ENCODE measurements around the gene ASCL2. TPM values are rescaled to one million over a fixed set of nuclear protein-coding genes. Genes with fewer than 3 reads are reported as not detected.
A peak's percentile ranks its signal among the peaks of the same experiment; 100 is the strongest.

Gene ASCL2
- total and polyA plus RNA-seq, 12 donors: 0.15 to 2.7 (median 0.25) TPM; not detected in 4

DNA sequence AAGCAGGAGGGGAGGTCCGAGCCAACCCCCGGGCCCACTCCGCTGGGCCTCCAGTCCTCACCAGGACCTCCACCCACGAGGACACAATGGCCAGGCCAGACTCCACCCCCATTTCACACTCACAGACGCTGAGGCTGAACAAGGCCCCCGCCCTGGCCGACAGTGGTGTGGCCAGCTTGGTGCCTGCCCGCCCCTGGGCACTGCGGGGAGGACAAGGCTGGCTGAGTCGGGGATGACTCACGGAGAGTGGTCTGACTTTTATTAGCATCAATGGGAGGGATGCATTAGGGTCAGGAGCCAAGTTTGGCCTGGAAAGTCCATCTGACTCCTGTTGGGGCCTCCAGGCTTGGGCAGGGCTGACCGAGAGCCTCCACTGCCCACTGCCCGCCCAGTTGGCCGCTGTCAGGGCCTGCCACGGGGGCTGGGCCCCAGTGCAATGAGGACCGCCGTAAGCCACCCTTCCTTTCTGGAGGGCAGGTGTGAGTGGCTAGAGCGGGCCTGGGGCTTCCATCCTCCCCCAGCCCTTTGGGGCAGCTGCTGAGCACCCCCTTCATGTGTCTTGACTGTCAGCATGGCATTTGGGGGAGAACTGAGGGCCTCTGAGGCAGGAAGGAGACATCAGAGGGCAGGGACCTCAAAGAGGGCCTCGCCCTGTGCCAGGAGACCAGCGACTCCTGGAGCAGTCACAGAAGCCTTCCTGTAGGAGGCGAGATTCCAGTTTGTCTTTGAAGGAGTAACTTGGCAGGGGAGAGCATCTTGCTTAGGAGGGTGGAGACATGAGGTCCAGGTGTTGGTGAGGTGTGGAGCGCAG, 42.0 kb upstream of the ASCL2 start:
- H3K4me3 ChIP-seq: no peak overlapping the region
- H3K4me1 ChIP-seq: peaks cover 13 to 48% (median 31%) of the 10 kb centered on the region in 9 donors
- no peaks in the 10 kb centered on the region for H3K27me3 ChIP-seq
- peaks cover 0 to 4% (median 0%) of the 10 kb centered on the region in 11 donors for H3K9me3 ChIP-seq
- DNase-seq (peak in 1 of 2 donors; percentile 35), ATAC-seq (peak in 3 of 8 donors; percentile 1 to 4 (median 3))
- WGBS, 2 donors: 75 to 81% methylated on average over 22 of the region's 22 CpGs
- TF ChIP-seq CTCF (IDR thresholded peaks at IDR 0.05): no peak
- no peaks in the 10 kb centered on the region for H3K36me3 ChIP-seq
- intact Hi-C loops (cut with DNase I): loop anchor here in 3 of 10 donors (5.0 kb wide), 3 partner anchors 65 to 90 kb away; partner anchors contain the start of genes CD81 (in 1 of the 3) and TSSC4 (in 1 of the 3)
- H3K27ac ChIP-seq: peak overlapping the region in 8 of 10 donors; percentile 34 to 92 (median 86)

GRCh38 chr11:2311353-2312133, 41.2 kb upstream of the ASCL2 start:
- H3K4me1 ChIP-seq: peaks cover 18 to 57% (median 37%) of the 10 kb centered on the region in 9 donors
- no peak overlapping the region for H3K4me3 ChIP-seq
- peak overlapping the region in 9 of 10 donors; percentile 13 to 92 (median 56) for H3K27ac ChIP-seq
- ATAC-seq: no peak
- TF ChIP-seq CTCF (IDR thresholded peaks at IDR 0.05): no peak
- no peak for DNase-seq
- H3K36me3 ChIP-seq: no peaks in the 10 kb centered on the region
- no peaks in the 10 kb centered on the region for H3K27me3 ChIP-seq
- WGBS, 2 donors: 79 to 85% methylated on average over 21 of the region's 21 CpGs
- intact Hi-C loops (cut with DNase I): loop anchor here in 3 of 10 donors (5.0 kb wide), 3 partner anchors 66 to 91 kb away; partner anchors contain the start of genes CD81 (in 1 of the 3) and TSSC4 (in 1 of the 3)
- no peaks in the 10 kb centered on the region for H3K9me3 ChIP-seq

DNA sequence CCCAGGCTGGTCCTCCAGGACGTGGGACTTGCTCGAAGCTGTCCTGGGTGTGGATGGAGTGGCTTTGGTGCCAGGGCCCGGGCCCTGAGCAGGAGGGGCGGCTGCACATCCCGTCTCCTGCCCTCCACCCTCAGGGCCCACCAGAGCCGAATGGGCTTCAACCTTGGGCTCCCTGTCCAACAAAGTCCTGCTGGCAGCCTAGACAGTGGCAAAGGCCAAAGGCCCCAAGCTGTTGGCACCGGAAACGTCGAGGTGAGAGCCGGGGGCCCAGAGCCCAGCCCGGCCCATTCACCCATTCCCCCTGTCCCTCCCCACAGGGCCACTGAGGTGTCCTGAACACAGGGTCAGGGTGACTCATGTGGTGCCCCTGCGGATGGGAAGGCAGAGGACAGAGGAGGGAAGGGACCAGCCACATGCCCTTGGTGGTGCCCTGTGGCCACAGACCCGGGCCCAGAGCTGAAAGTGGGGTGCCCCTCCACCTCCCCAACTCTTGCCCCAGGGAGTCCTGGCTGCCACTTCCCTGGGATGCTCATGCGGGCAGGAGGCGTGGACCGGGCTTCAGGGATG, 40.5 kb upstream of the ASCL2 start:
- Histone ChIP-seq H3K27ac (peak overlapping the region in 1 of 10 donors; percentile 83), H3K4me3 (no peak overlapping the region), H3K36me3 (no peaks in the 10 kb centered on the region), H3K4me1 (peaks cover 23 to 62% (median 43%) of the 10 kb centered on the region in 9 donors), H3K9me3 (no peaks in the 10 kb centered on the region), H3K27me3 (no peaks in the 10 kb centered on the region)
- no peak for ATAC-seq
- intact Hi-C loops (cut with DNase I): loop anchor here in 3 of 10 donors (5.0 kb wide), 3 partner anchors 66 to 91 kb away; partner anchors contain the start of genes CD81 (in 1 of the 3) and TSSC4 (in 1 of the 3)
- no peak for TF ChIP-seq CTCF (IDR thresholded peaks at IDR 0.05)
- WGBS, 2 donors: 81 to 91% methylated on average over 16 of the region's 16 CpGs
- DNase-seq: no peak
